IMR-90 (cell line): ENCODE measurements around the gene CADM2. TPM values are rescaled to one million over a fixed set of nuclear protein-coding genes. Genes with fewer than 3 reads are reported as not detected.

Source experiments
- ATAC-seq: fragments of 200-7000 bp; cut with Tn5 transposase; 2 replicates; pipeline ENCODE4 v1.9.1; 2020; ENCODE audit warnings: low read depth, mild to moderate bottlenecking, moderate library complexity
- BruUV-seq: library from RNA; stranded (reverse); fragments of 400-500 nt; replicated peaks from 2 replicates; lab custom pipeline; 2021; lab: Mats Ljungman, UMichigan
- CTCF ChIA-PET: fragments of 300-600 bp; formaldehyde crosslinking; extraction: SDS; loops from one replicate; lab custom pipeline; 2021; ENCODE audit warnings: antibody characterized with exemption; lab: Yijun Ruan, JAX
- POLR2A ChIA-PET: fragments of 300-600 bp; sonication (Branson Sonifier 250); formaldehyde crosslinking; loops from one replicate; lab custom pipeline; 2022; ENCODE audit warnings: antibody characterized with exemption; ENCODE audit not compliant: unreplicated experiment; lab: Charles Lee
- DNase-seq: peaks from one replicate; pipeline ENCODE4 v3.0.0; 2013
- H2AFZ ChIP-seq: replicated peaks from 2 replicates; pipeline ENCODE3; 2013; ENCODE audit warnings: low read length, mild to moderate bottlenecking; ENCODE audit not compliant: poor library complexity
- H2AK5ac ChIP-seq: 2 replicates; pipeline ENCODE4 v1.6.1; 2013; ENCODE audit warnings: low read depth, low read length, inconsistent platforms
- H2AK9ac ChIP-seq: replicated peaks from 2 replicates; pipeline ENCODE3; 2013; ENCODE audit warnings: mild to moderate bottlenecking, low read depth, low read length, moderate library complexity; ENCODE audit not compliant: poor library complexity
- H2BK120ac ChIP-seq: 2 replicates; pipeline ENCODE4 v1.6.1; 2013; ENCODE audit warnings: low read depth, low read length, inconsistent platforms
- H2BK15ac ChIP-seq: 3 replicates; pipeline ENCODE4 v1.6.1; 2013; ENCODE audit warnings: low read depth, low read length, inconsistent platforms
- H2BK20ac ChIP-seq: 2 replicates; pipeline ENCODE4 v1.6.1; 2013; ENCODE audit warnings: low read depth, mild to moderate bottlenecking, inconsistent platforms, low read length, moderate library complexity
- H2BK5ac ChIP-seq: 2 replicates; pipeline ENCODE4 v1.6.1; 2013; ENCODE audit warnings: mild to moderate bottlenecking, low read depth, low read length, inconsistent platforms; ENCODE audit not compliant: poor library complexity, severe bottlenecking
- H3K14ac ChIP-seq: replicated peaks from 2 replicates; pipeline ENCODE4 v1.6.1; 2013; ENCODE audit warnings: low read depth, low read length, inconsistent platforms
- H3K18ac ChIP-seq: 2 replicates; pipeline ENCODE4 v1.6.1; 2013; ENCODE audit warnings: low read depth, low read length, control low read depth
- H3K23ac ChIP-seq: 2 replicates; pipeline ENCODE4 v1.6.1; 2013; ENCODE audit warnings: low read depth, low read length, inconsistent platforms
- H3K27ac ChIP-seq: 2 replicates; pipeline ENCODE4 v1.5.1; 2013; ENCODE audit warnings: mild to moderate bottlenecking, control low read depth, low read length; ENCODE audit not compliant: insufficient read depth
- H3K27me3 ChIP-seq: 2 replicates; pipeline ENCODE4 v1.6.1; 2013; ENCODE audit warnings: low read length; ENCODE audit not compliant: control insufficient read depth, insufficient read depth
- H3K36me3 ChIP-seq: 2 replicates; pipeline ENCODE4 v1.6.1; 2013; ENCODE audit warnings: low read length, mixed read lengths; ENCODE audit not compliant: control insufficient read depth, insufficient read depth
- H3K4ac ChIP-seq: 2 replicates; pipeline ENCODE4 v1.6.1; 2013; ENCODE audit warnings: low read depth, low read length, inconsistent platforms
- H3K4me1 ChIP-seq: 2 replicates; pipeline ENCODE4 v1.6.1; 2013; ENCODE audit warnings: low read length, mixed read lengths; ENCODE audit not compliant: control insufficient read depth, insufficient read depth
- H3K4me2 ChIP-seq: 2 replicates; pipeline ENCODE4 v1.6.1; 2013; ENCODE audit warnings: low read depth, mild to moderate bottlenecking, control low read depth, low read length, moderate library complexity
- H3K4me3 ChIP-seq: 2 replicates; pipeline ENCODE4 v1.5.1; 2013; ENCODE audit warnings: low read depth, mild to moderate bottlenecking, control low read depth, low read length, moderate library complexity; ENCODE audit not compliant: insufficient read depth
- H3K56ac ChIP-seq: 2 replicates; pipeline ENCODE4 v1.6.1; 2013; ENCODE audit warnings: low read length, inconsistent platforms; ENCODE audit not compliant: insufficient read depth; ENCODE audit errors: extremely low read depth
- H3K79me1 ChIP-seq, 2 experiments: 2 replicates each; pipeline ENCODE4 v1.6.1; 2013; ENCODE audit warnings: low read length in 2 of 2, inconsistent platforms in 1 of 2, low read depth in 1 of 2
- H3K9ac ChIP-seq: 2 replicates; pipeline ENCODE4 v1.6.1; 2013; ENCODE audit warnings: low read depth, low read length, control low read depth
- H3K9me1 ChIP-seq: 2 replicates; pipeline ENCODE4 v1.6.1; 2013; ENCODE audit warnings: low read length, inconsistent platforms; ENCODE audit not compliant: insufficient read depth
- H3K9me3 ChIP-seq: 2 replicates; pipeline ENCODE4 v1.6.1; 2013; ENCODE audit warnings: low read length; ENCODE audit not compliant: control insufficient read depth, insufficient read depth
- H4K20me1 ChIP-seq: 2 replicates; pipeline ENCODE4 v1.6.1; 2013; ENCODE audit warnings: low read length, inconsistent platforms; ENCODE audit not compliant: insufficient read depth
- H4K5ac ChIP-seq: 2 replicates; pipeline ENCODE4 v1.6.1; 2013; ENCODE audit warnings: mild to moderate bottlenecking, low read depth, low read length, control low read depth
- H4K8ac ChIP-seq, 2 experiments: 2 replicates each; pipeline ENCODE4 v1.6.1; 2013; ENCODE audit warnings: low read depth in 2 of 2, low read length in 2 of 2, control low read depth in 1 of 2, inconsistent platforms in 1 of 2
- H4K91ac ChIP-seq: 2 replicates; pipeline ENCODE4 v1.6.1; 2013; ENCODE audit warnings: low read depth, low read length, inconsistent platforms; ENCODE audit not compliant: insufficient read depth
- BHLHE40 ChIP-seq: fragments of 150-350 bp; IDR thresholded peaks from 2 replicates; pipeline ENCODE4 v1.6.1; 2016; ENCODE audit warnings: mild to moderate bottlenecking, low read depth, low read length
- CEBPB ChIP-seq: IDR thresholded peaks from 2 replicates; pipeline ENCODE4 v1.6.1; 2012; ENCODE audit warnings: low read depth, low read length, improper control_type of control experiment
- MAZ ChIP-seq: IDR thresholded peaks from 2 replicates; pipeline ENCODE4 v1.6.1; 2012; ENCODE audit warnings: low read depth, mild to moderate bottlenecking, low read length, improper control_type of control experiment, moderate library complexity, borderline replicate concordance
- NFE2L2 ChIP-seq: fragments of 150-350 bp; IDR thresholded peaks from 2 replicates; pipeline ENCODE4 v1.6.1; 2016; ENCODE audit warnings: low read depth, mild to moderate bottlenecking, low read length
- RAD21 ChIP-seq: IDR thresholded peaks from 2 replicates; pipeline ENCODE4 v1.6.1; 2012; ENCODE audit warnings: low read length, improper control_type of control experiment
- WGBS, 2 experiments: methylation state at CpG; one replicate each; pipeline versions ENCODE4 v1.1.5 to v1.1.7; 2013; ENCODE audit warnings: missing lambda C conversion rate in 2 of 2; ENCODE audit not compliant: insufficient read length in 1 of 2; ENCODE audit errors: extremely low coverage in 2 of 2; 5-methylcytosine and 5-hydroxymethylcytosine counted together
- dilution Hi-C: fragments of 300-500 bp; cut with HindIII; formaldehyde crosslinking; loops from one replicate; pipeline ENCODE4 v1.14.3; 2018; ENCODE audit warnings: low sequenced_read_pairs; ENCODE audit not compliant: unreplicated experiment
- in situ Hi-C: fragments of 300-500 bp; cut with MboI; formaldehyde crosslinking; loops from 3 replicates; pipeline ENCODE4 v1.14.3; 2019; ENCODE audit warnings: low sequenced_read_pairs, inconsistent platforms, mixed read lengths
- intact Hi-C: fragments of 100-400 bp; cut with micrococcal nuclease; formaldehyde crosslinking; loops from 2 replicates; pipeline ENCODE4 v1.10.0; 2022
- polyA plus RNA-seq, 3 experiments: library from polyadenylated mRNA; depleted of rRNA; stranded (reverse); fragments of >200 nt; gene quantifications; 2 replicates each; pipeline ENCODE4 v1.2.3, GENCODE V29; 2012; ENCODE audit warnings: low replicate concordance in 1 of 3
- total RNA-seq: library from RNA; depleted of rRNA; stranded (reverse); fragments of >200 nt; gene quantifications from 2 replicates; pipeline ENCODE4 v1.2.3, GENCODE V29; 2012
- TF ChIP-seq, protein P1 (sequence below): fragments of 150-350 bp; IDR thresholded peaks from 2 replicates; pipeline ENCODE4 v1.6.1; 2016; ENCODE audit warnings: low read depth, mild to moderate bottlenecking, low read length, moderate library complexity, borderline replicate concordance

CADM2 gene
- total and polyA plus RNA-seq, 2 of the 4 experiments (the other 2 are of a cell fraction): not detected

DNA sequence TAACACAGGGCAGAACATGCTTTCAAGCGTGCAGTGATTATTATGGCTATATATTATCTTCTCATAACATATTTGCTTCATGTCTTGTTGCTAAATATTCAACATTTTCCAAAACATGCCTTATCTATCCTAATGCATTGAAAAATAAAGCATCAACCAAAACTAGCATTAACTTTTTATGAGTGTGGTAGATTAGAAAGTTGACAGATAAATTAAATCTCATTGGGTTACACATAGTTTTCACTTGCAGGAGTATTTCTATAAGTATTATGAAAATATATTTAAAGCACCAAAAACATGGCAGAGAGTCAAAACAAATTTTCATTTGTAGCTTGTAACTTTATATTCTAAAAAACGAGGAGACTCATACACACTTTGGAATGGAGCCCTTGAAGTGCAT lies 141.5 kb downstream of the CADM2 start:
- no TSS peak for BruUV-seq
- dilution Hi-C loops: no loop called here
- ATAC-seq: no peak

More for the DNA sequence above, 141.5 kb downstream of the CADM2 start:
- no peaks in the 10 kb centered on the region for H3K4me1 ChIP-seq
- H2BK120ac ChIP-seq: no peak overlapping the region
- TF ChIP-seq NFE2L2: no peak
- TF ChIP-seq, protein P1, sequence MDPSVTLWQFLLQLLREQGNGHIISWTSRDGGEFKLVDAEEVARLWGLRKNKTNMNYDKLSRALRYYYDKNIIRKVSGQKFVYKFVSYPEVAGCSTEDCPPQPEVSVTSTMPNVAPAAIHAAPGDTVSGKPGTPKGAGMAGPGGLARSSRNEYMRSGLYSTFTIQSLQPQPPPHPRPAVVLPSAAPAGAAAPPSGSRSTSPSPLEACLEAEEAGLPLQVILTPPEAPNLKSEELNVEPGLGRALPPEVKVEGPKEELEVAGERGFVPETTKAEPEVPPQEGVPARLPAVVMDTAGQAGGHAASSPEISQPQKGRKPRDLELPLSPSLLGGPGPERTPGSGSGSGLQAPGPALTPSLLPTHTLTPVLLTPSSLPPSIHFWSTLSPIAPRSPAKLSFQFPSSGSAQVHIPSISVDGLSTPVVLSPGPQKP: no peak
- TF ChIP-seq RAD21: no peak
- TF ChIP-seq MAZ: no peak
- no peak for TF ChIP-seq CEBPB
- TF ChIP-seq BHLHE40: no peak
- ChIA-PET POLR2A (no interaction called here), CTCF (no interaction called here)
- no peaks in the 10 kb centered on the region for H3K9me1 ChIP-seq
- H2AK9ac ChIP-seq: no peak overlapping the region
- no peak overlapping the region for H4K91ac ChIP-seq
- in situ Hi-C loops: no loop called here
- no peak overlapping the region for H3K14ac ChIP-seq
- H2AFZ ChIP-seq: no peak overlapping the region
- H3K4ac ChIP-seq: no peak overlapping the region
- no peaks in the 10 kb centered on the region for H3K27me3 ChIP-seq
- intact Hi-C loops: no loop called here
- H2AK5ac ChIP-seq: no peak overlapping the region
- no peaks in the 10 kb centered on the region for H3K79me1 ChIP-seq
- no CpG with 5 or more reads among the region's 2 CpGs for WGBS, 2 experiments
- no peak for DNase-seq
- H3K36me3 ChIP-seq: no peaks in the 10 kb centered on the region
- no peak overlapping the region for H2BK15ac ChIP-seq
- H3K56ac ChIP-seq: no peak overlapping the region
- no peak overlapping the region for H3K18ac ChIP-seq
- H3K4me3 ChIP-seq: no peak overlapping the region
- H2BK20ac ChIP-seq: no peak overlapping the region
- no peaks in the 10 kb centered on the region for H4K20me1 ChIP-seq
- no peak overlapping the region for H3K27ac ChIP-seq
- H3K4me2 ChIP-seq: no peak overlapping the region
- H3K23ac ChIP-seq: no peak overlapping the region
- no peak overlapping the region for H2BK5ac ChIP-seq
- H3K9me3 ChIP-seq: no peaks in the 10 kb centered on the region; the same call in 1 of the 2 replicates
- H3K9ac ChIP-seq: no peak overlapping the region
- no peak overlapping the region for H4K5ac ChIP-seq
- no peak overlapping the region for H4K8ac ChIP-seq
